Esophagus muscularis mucosa (tissue), 4 donors: ENCODE results near the gene METTL9. TPM values are rescaled to one million over a fixed set of nuclear protein-coding genes. Genes with fewer than 3 reads are reported as not detected.
"Not testable (repeated sequence)": the region's sequence is repeated elsewhere in the genome, so short reads cannot be mapped to it uniquely, and the experiment has no call there.

Source experiments
- DNase-seq: peaks from one replicate; pipeline ENCODE4 v3.0.0-alpha.2; 2017; ENCODE audit errors: extremely low spot score
- H3K27ac ChIP-seq, 4 donors: fragments of 200-600 bp; sonication (generic); replicated peaks in 1 of 4; 1 replicate in 3 of 4; 2 replicates in 1 of 4; pipeline ENCODE4 v1.5.1; 2016 to 2019; ENCODE audit warnings: mild to moderate bottlenecking in 1 of 4
- H3K27me3 ChIP-seq, 4 donors: fragments of 200-600 bp; sonication (generic); one replicate each; pipeline versions ENCODE4 v1.5.1 to v1.6.0; 2016 to 2019
- H3K36me3 ChIP-seq, 4 donors: fragments of 200-600 bp; sonication (generic); one replicate each; pipeline ENCODE4 v1.5.1; 2016 to 2019
- H3K4me1 ChIP-seq, 4 donors: fragments of 200-600 bp; sonication (generic); one replicate each; pipeline ENCODE4 v1.5.1; 2016 to 2019
- H3K4me3 ChIP-seq, 4 donors: fragments of 200-600 bp; sonication (generic); 1 replicate in 2 of 4; 2 replicates in 2 of 4; pipeline ENCODE4 v1.5.1; 2016 to 2019; ENCODE audit warnings: mild to moderate bottlenecking in 4 of 4, moderate library complexity in 1 of 4
- H3K9me3 ChIP-seq, 4 donors: fragments of 200-600 bp; sonication (generic); 1 replicate in 3 of 4; 2 replicates in 1 of 4; pipeline ENCODE4 v1.5.1; 2016 to 2019
- CTCF ChIP-seq, 3 experiments: fragments of 200-600 bp in 2 of 3; fragments of 450-650 bp in 1 of 3; sonication (generic) in 2 of 3; IDR thresholded peaks; one replicate each; pipeline ENCODE4 v1.5.1; 2017 to 2019; ENCODE audit warnings: antibody characterized with exemption in 3 of 3, mild to moderate bottlenecking in 2 of 3, moderate library complexity in 1 of 3
- EP300 ChIP-seq: sonication (generic); formaldehyde crosslinking; IDR thresholded peaks from one replicate; pipeline ENCODE4 v1.6.1; 2017; ENCODE audit warnings: antibody characterized with exemption
- POLR2A ChIP-seq: fragments of 450-650 bp; IDR thresholded peaks from one replicate; pipeline ENCODE4 v1.6.1; 2017; ENCODE audit warnings: antibody characterized with exemption, moderate library complexity, mild to moderate bottlenecking, low read depth
- POLR2AphosphoS5 ChIP-seq, 2 donors: sonication (generic); formaldehyde crosslinking; IDR thresholded peaks; one replicate each; pipeline ENCODE4 v1.6.1; 2017; ENCODE audit warnings: antibody characterized with exemption in 2 of 2
- WGBS: methylation state at CpG from one replicate; pipeline ENCODE4 v1.1.5; 2018; 5-methylcytosine and 5-hydroxymethylcytosine counted together
- intact Hi-C: fragments of 100-400 bp; cut with DNase I; formaldehyde crosslinking; loops from one replicate; pipeline ENCODE4 v1.15.1; 2023
- total RNA-seq, 4 donors: library from RNA; depleted of rRNA; stranded (reverse); fragments of >200 nt; gene quantifications; one replicate each; pipeline versions ENCODE4 v1.1.0 to v1.2.1, GENCODE V29; 2016

The METTL9 gene
- total RNA-seq, 4 donors from 2014 or later: 70.2 to 122 (median 106) TPM

GRCh38 chr16:21554795-21555585 is 44.4 kb upstream of the METTL9 start:
- H3K27ac ChIP-seq: no peak overlapping the region
- no peaks in the 10 kb centered on the region for H3K9me3 ChIP-seq
- peaks cover 9 to 29% (median 22%) of the 10 kb centered on the region in 4 donors for H3K4me1 ChIP-seq
- H3K27me3 ChIP-seq: peaks cover 0 to 11% (median 0%) of the 10 kb centered on the region in 4 donors
- TF ChIP-seq POLR2A: no peak
- peak; percentile 49 to 63 for TF ChIP-seq POLR2AphosphoS5 (IDR thresholded peaks at IDR 0.05)
- peak; percentile 90 to 99 (median 92) for TF ChIP-seq CTCF (IDR thresholded peaks at IDR 0.05)
- intact Hi-C loops: loop anchor here (5.0 to 10.0 kb wide), 2 partner anchors 253 to 370 kb away; no protein-coding TSS in a partner anchor
- H3K4me3 ChIP-seq: peak overlapping the region; percentile 17 to 33 (median 26)
- peak; percentile 98 for DNase-seq
- 34% methylated on average over 27 of the region's 41 CpGs for WGBS
- no peaks in the 10 kb centered on the region for H3K36me3 ChIP-seq

- Histone ChIP-seq H3K27me3 (peaks cover 0 to 11% (median 0%) of the 10 kb centered on the region in 4 donors), H3K4me1 (peaks cover 9 to 29% (median 22%) of the 10 kb centered on the region in 4 donors)
- WGBS: 87% methylated on average over 13 of the region's 15 CpGs
- H3K27ac ChIP-seq, H3K36me3 ChIP-seq, H3K4me3 ChIP-seq, H3K9me3 ChIP-seq, DNase-seq: not testable (repeated sequence)
- intact Hi-C loops: loop anchor here (10.0 kb wide), 1 partner anchor 371 kb away; no protein-coding TSS in a partner anchor
Measured at GRCh38 chr16:21555621-21556020, 43.8 kb upstream of the METTL9 start.

GRCh38 chr16:21556026-21556595 is 43.3 kb upstream of the METTL9 start:
- H3K4me1 ChIP-seq: peaks cover 9 to 29% (median 22%) of the 10 kb centered on the region in 4 donors
- peak overlapping the region in 3 of 4 donors; percentile 37 to 65 (median 50) for H3K27ac ChIP-seq
- WGBS: 79% methylated on average over 4 of the region's 4 CpGs
- H3K27me3 ChIP-seq: peaks cover 0 to 11% (median 0%) of the 10 kb centered on the region in 4 donors
- intact Hi-C loops: loop anchor here (10.0 kb wide), 1 partner anchor 371 kb away; no protein-coding TSS in a partner anchor
- not testable (repeated sequence) for H3K4me3 ChIP-seq, DNase-seq, H3K9me3 ChIP-seq, H3K36me3 ChIP-seq

GRCh38 chr16:21556651-21557241 is 42.6 kb upstream of the METTL9 start:
- peak in 1 of 2 donors; percentile 67 for TF ChIP-seq POLR2AphosphoS5 (IDR thresholded peaks at IDR 0.05)
- Histone ChIP-seq H3K27ac (peak overlapping the region in 3 of 4 donors; percentile 50 to 71 (median 65)), H3K4me1 (peaks cover 9 to 29% (median 22%) of the 10 kb centered on the region in 4 donors), H3K27me3 (peaks cover 0 to 11% (median 0%) of the 10 kb centered on the region in 4 donors)
- not testable (repeated sequence) for DNase-seq, H3K4me3 ChIP-seq, H3K9me3 ChIP-seq, H3K36me3 ChIP-seq
- 67% methylated on average over 21 of the region's 25 CpGs for WGBS
- intact Hi-C loops: loop anchor here (10.0 kb wide), 1 partner anchor 372 kb away; no protein-coding TSS in a partner anchor

GRCh38 chr16:21560462-21560861 is 38.9 kb upstream of the METTL9 start:
- DNase-seq: no peak

More at GRCh38 chr16:21560462-21560861, 38.9 kb upstream of the METTL9 start:
- intact Hi-C loops: no loop called here
- H3K4me1 ChIP-seq: peaks cover 0 to 18% (median 13%) of the 10 kb centered on the region in 4 donors
- 84% methylated on average over 2 of the region's 2 CpGs for WGBS
- no peaks in the 10 kb centered on the region for H3K9me3 ChIP-seq
- no peak overlapping the region for H3K4me3 ChIP-seq
- no peak overlapping the region for H3K27ac ChIP-seq
- peaks cover 0 to 8% (median 0%) of the 10 kb centered on the region in 4 donors for H3K27me3 ChIP-seq
- TF ChIP-seq POLR2AphosphoS5 (IDR thresholded peaks at IDR 0.05) (no peak), POLR2A (no peak), EP300 (no peak), CTCF (IDR thresholded peaks at IDR 0.05) (no peak)
- no peaks in the 10 kb centered on the region for H3K36me3 ChIP-seq
